ENCODE measurements around the gene EDIL3. TPM values are rescaled to one million over a fixed set of nuclear protein-coding genes. Genes with fewer than 3 reads are reported as not detected.

The EDIL3 gene
- total and polyA plus RNA-seq, 2 donors from 2014 or later, result 5.2 to 32.8 TPM

GRCh38 chr5:83899326-83899970, 485.2 kb downstream of the EDIL3 start:
- no peak for TF ChIP-seq CTCF (IDR thresholded peaks at IDR 0.05; ENCODE audit: borderline replicate concordance, extremely low read depth, insufficient read depth)
- no peak for DNase-seq
- Histone ChIP-seq H3K4me1 (ENCODE audit: control insufficient read depth in 2 of 3, insufficient read depth in 2 of 3, low read depth in 1 of 3, low read length in 3 of 3) (no peaks in the 10 kb centered on the region), H3K36me3 (ENCODE audit: control insufficient read depth in 2 of 3, insufficient read depth in 3 of 3, low read length in 3 of 3) (no peaks in the 10 kb centered on the region), H3K4me3 (ENCODE audit: low read length in 3 of 3) (no peak overlapping the region), H3K27ac (ENCODE audit: low read depth in 2 of 2, low read length in 2 of 2) (no peak overlapping the region), H3K9me3 (ENCODE audit: control insufficient read depth in 2 of 3, insufficient read depth in 1 of 3, low read length in 3 of 3) (no peaks in the 10 kb centered on the region), H3K27me3 (ENCODE audit: control insufficient read depth, insufficient read depth, low read length) (no peaks in the 10 kb centered on the region), H3K9ac (ENCODE audit: low read length in 3 of 3) (no peak overlapping the region)
- intact Hi-C loops (cut with DNase I), result no loop called here
- no peak for FAIRE-seq

- H3K36me3 ChIP-seq (ENCODE audit: control insufficient read depth in 2 of 3, insufficient read depth in 3 of 3, low read length in 3 of 3), result no peaks in the 10 kb centered on the region
- H3K27me3 ChIP-seq (ENCODE audit: control insufficient read depth, insufficient read depth, low read length), result no peaks in the 10 kb centered on the region
- no peak overlapping the region for H3K9ac ChIP-seq (ENCODE audit: low read length in 3 of 3)
- no peak overlapping the region for H3K27ac ChIP-seq (ENCODE audit: low read depth in 2 of 2, low read length in 2 of 2)
- no peaks in the 10 kb centered on the region for H3K9me3 ChIP-seq (ENCODE audit: control insufficient read depth in 2 of 3, insufficient read depth in 1 of 3, low read length in 3 of 3)
- DNase-seq (no peak), FAIRE-seq (no peak)
- no peak for TF ChIP-seq CTCF (IDR thresholded peaks at IDR 0.05; ENCODE audit: borderline replicate concordance, extremely low read depth, insufficient read depth)
- no peak overlapping the region for H3K4me3 ChIP-seq (ENCODE audit: low read length in 3 of 3)
- intact Hi-C loops (cut with DNase I), result no loop called here
- no peaks in the 10 kb centered on the region for H3K4me1 ChIP-seq (ENCODE audit: control insufficient read depth in 2 of 3, insufficient read depth in 2 of 3, low read depth in 1 of 3, low read length in 3 of 3)
Observed at GRCh38 chr5:83895860-83896259, 488.8 kb downstream of the EDIL3 start.

GRCh38 chr5:83891261-83891660, 493.4 kb downstream of the EDIL3 start:
- H3K4me3 ChIP-seq (ENCODE audit: low read length in 3 of 3), result no peak overlapping the region
- H3K36me3 ChIP-seq (ENCODE audit: control insufficient read depth in 2 of 3, insufficient read depth in 3 of 3, low read length in 3 of 3), result no peaks in the 10 kb centered on the region
- H3K9me3 ChIP-seq (ENCODE audit: control insufficient read depth in 2 of 3, insufficient read depth in 1 of 3, low read length in 3 of 3), result no peaks in the 10 kb centered on the region
- H3K27ac ChIP-seq (ENCODE audit: low read depth in 2 of 2, low read length in 2 of 2), result no peak overlapping the region
- intact Hi-C loops (cut with DNase I), result no loop called here
- no peaks in the 10 kb centered on the region for H3K4me1 ChIP-seq (ENCODE audit: control insufficient read depth in 2 of 3, insufficient read depth in 2 of 3, low read depth in 1 of 3, low read length in 3 of 3)
- DNase-seq, result no peak
- no peak for FAIRE-seq
- TF ChIP-seq CTCF (IDR thresholded peaks at IDR 0.05; ENCODE audit: borderline replicate concordance, extremely low read depth, insufficient read depth), result no peak
- H3K27me3 ChIP-seq (ENCODE audit: control insufficient read depth, insufficient read depth, low read length), result no peaks in the 10 kb centered on the region
- H3K9ac ChIP-seq (ENCODE audit: low read length in 3 of 3), result no peak overlapping the region

Measured in kidney (tissue), 14 donors.